Measurements from ENCODE around the gene C1orf21. TPM values are rescaled to one million over a fixed set of nuclear protein-coding genes. Genes with fewer than 3 reads are reported as not detected.

Gene C1orf21
- total RNA-seq, 1 donor from 2014 or later, result 0.09 TPM

GRCh38 chr1:184473176-184473966, 86.5 kb downstream of the C1orf21 start:
- DNase-seq, result no peak
- Mint-ChIP-seq H3K36me3 (ENCODE audit: low read depth) (no peaks in the 10 kb centered on the region), H3K9me3 (peaks cover 3% of the 10 kb centered on the region), H3K4me1 (no peaks in the 10 kb centered on the region), H3K27me3 (no peaks in the 10 kb centered on the region), H3K4me3 (no peak overlapping the region), H3K27ac (no peak overlapping the region)
- no peak for TF ChIP-seq CTCF (IDR thresholded peaks at IDR 0.05)
- ChIA-PET POLR2A (no interaction called here), CTCF (no interaction called here)
- no peak for ATAC-seq (ENCODE audit: low read depth)
- intact Hi-C loops (cut with micrococcal nuclease), result no loop called here

- Mint-ChIP-seq H3K27me3 (no peaks in the 10 kb centered on the region), H3K36me3 (ENCODE audit: low read depth) (no peaks in the 10 kb centered on the region), H3K4me1 (no peaks in the 10 kb centered on the region), H3K4me3 (no peak overlapping the region), H3K27ac (no peak overlapping the region), H3K9me3 (peaks cover 3% of the 10 kb centered on the region)
- ATAC-seq (ENCODE audit: low read depth), result no peak
- POLR2A ChIA-PET, result no interaction called here
- TF ChIP-seq CTCF (IDR thresholded peaks at IDR 0.05), result no peak
- CTCF ChIA-PET, result no interaction called here
- DNase-seq, result no peak
- intact Hi-C loops (cut with micrococcal nuclease), result no loop called here
Observed at GRCh38 chr1:184476187-184476586, 89.4 kb downstream of the C1orf21 start.

GRCh38 chr1:184479435-184480167, 92.8 kb downstream of the C1orf21 start:
- CTCF ChIA-PET, result no interaction called here
- intact Hi-C loops (cut with micrococcal nuclease), result no loop called here
- Mint-ChIP-seq H3K4me1 (no peaks in the 10 kb centered on the region), H3K9me3 (peaks cover 3% of the 10 kb centered on the region), H3K27ac (no peak overlapping the region), H3K4me3 (no peak overlapping the region), H3K27me3 (no peaks in the 10 kb centered on the region), H3K36me3 (ENCODE audit: low read depth) (no peaks in the 10 kb centered on the region)
- ATAC-seq (ENCODE audit: low read depth) (no peak), DNase-seq (no peak)
- TF ChIP-seq CTCF (IDR thresholded peaks at IDR 0.05), result no peak
- POLR2A ChIA-PET, result no interaction called here

- intact Hi-C loops (cut with micrococcal nuclease), result no loop called here
- Mint-ChIP-seq H3K9me3 (no peaks in the 10 kb centered on the region), H3K27me3 (peaks cover 2% of the 10 kb centered on the region), H3K4me1 (no peaks in the 10 kb centered on the region), H3K27ac (no peak overlapping the region), H3K4me3 (no peak overlapping the region), H3K36me3 (ENCODE audit: low read depth) (no peaks in the 10 kb centered on the region)
- ATAC-seq (ENCODE audit: low read depth), result no peak
- TF ChIP-seq CTCF (IDR thresholded peaks at IDR 0.05), result no peak
- ChIA-PET POLR2A (no interaction called here), CTCF (no interaction called here)
- no peak for DNase-seq
Observed at GRCh38 chr1:184480736-184481135, 93.9 kb downstream of the C1orf21 start.

GRCh38 chr1:184482136-184482535, 95.3 kb downstream of the C1orf21 start:
- intact Hi-C loops (cut with micrococcal nuclease), result no loop called here
- POLR2A ChIA-PET, result no interaction called here
- no peaks in the 10 kb centered on the region for H3K36me3 Mint-ChIP-seq (ENCODE audit: low read depth)
- no peaks in the 10 kb centered on the region for H3K4me1 Mint-ChIP-seq
- ATAC-seq (ENCODE audit: low read depth), result no peak
- no peak overlapping the region for H3K4me3 Mint-ChIP-seq
- H3K9me3 Mint-ChIP-seq, result no peaks in the 10 kb centered on the region
- H3K27me3 Mint-ChIP-seq, result peaks cover 2% of the 10 kb centered on the region
- DNase-seq, result no peak
- no peak overlapping the region for H3K27ac Mint-ChIP-seq
- CTCF ChIA-PET, result interaction anchor here (0.6 kb wide), 1 partner anchor 40 kb away, joined by 3 read pairs; no protein-coding TSS in a partner anchor
- TF ChIP-seq CTCF (IDR thresholded peaks at IDR 0.05), result no peak
